ENCODE data around the gene EIF3D.

Gene EIF3D

GRCh38 chr22:36506637-36507517 lies 22.1 kb downstream of the EIF3D start, which contains the start of gene FOXRED2:
TSS of gene FOXRED2 (minus strand) at chr22:36507040. CDS start at chr22:36506422, 618 bp downstream.
- Histone ChIP-seq H3K9me3 (ENCODE audit: insufficient read depth, low read depth, low read length) (no peaks in the 10 kb centered on the region), H3K4me1 (ENCODE audit: insufficient read depth, low read length, poor library complexity, severe bottlenecking) (peaks cover 23% of the 10 kb centered on the region), H3F3A (ENCODE audit: low read depth) (peaks cover 7% of the 10 kb centered on the region; the same call in 1 of the 2 replicates), H3K79me2 (ENCODE audit: insufficient read depth, low read length) (peaks cover 30% of the 10 kb centered on the region), H3K9me2 (replicated peaks; ENCODE audit: low read depth, low read length) (no peaks in the 10 kb centered on the region), H3K27me3 (ENCODE audit: insufficient read depth, low read length, poor library complexity, severe bottlenecking) (no peaks in the 10 kb centered on the region), H4K20me1 (ENCODE audit: insufficient read depth, low read length, poor library complexity, severe bottlenecking) (peaks cover 7% of the 10 kb centered on the region), H3K4me2 (ENCODE audit: low read depth, low read length, poor library complexity, severe bottlenecking) (peak within 1 kb of the TSS; percentile 85), H3K9ac (ENCODE audit: low read depth, low read length, poor library complexity, severe bottlenecking) (peak within 1 kb of the TSS; percentile 80), H3K4me3 (ENCODE audit: low read length, poor library complexity, severe bottlenecking) (peak within 1 kb of the TSS; percentile 78), H2AFZ (ENCODE audit: low read length) (peak within 1 kb of the TSS; percentile 86), H3K36me3 (ENCODE audit: insufficient read depth, low read length) (peaks cover 14% of the 10 kb centered on the region; the same call in 1 of the 2 replicates)
- TF ChIP-seq CTCF (conservative IDR thresholded peaks at IDR 0.05; ENCODE audit: low read length) (no peak), EZH2phosphoT487 (IDR thresholded peaks at IDR 0.05; ENCODE audit: borderline replicate concordance) (no peak)

DNA sequence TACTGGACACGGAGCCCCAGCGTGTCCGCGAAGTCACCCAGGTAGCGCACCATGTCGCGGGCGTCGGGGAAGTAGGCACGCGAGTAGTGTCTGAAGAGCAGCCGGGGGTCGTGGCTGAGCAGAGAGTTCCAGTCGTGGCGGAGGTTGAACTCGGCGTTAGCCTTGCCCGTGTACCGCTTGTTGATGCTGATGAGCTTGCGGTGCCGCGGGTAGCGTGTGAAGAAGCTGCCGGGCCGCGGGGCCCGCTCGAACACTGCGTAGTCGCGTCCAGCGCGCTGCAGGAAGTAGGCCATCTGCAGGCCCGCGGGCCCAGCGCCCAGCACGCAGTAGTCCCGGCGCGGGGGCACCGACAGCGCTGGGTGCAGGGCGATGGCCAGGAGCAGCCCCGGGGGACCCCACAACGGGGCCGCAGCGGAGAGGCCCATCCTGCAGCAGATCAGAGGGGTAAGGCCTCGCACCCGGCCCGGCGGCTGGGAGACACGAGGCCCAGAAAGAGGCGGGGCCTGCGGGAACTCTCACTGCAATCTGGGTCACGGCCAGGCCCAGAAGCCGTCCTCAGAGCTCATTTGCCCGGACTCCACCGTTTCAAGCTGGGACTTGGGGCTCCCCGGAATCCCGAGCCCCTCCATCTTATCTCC lies 22.8 kb downstream of the EIF3D start:
- Histone ChIP-seq H2AFZ (ENCODE audit: low read length) (peak overlapping the region; percentile 86), H3K4me1 (ENCODE audit: insufficient read depth, low read length, poor library complexity, severe bottlenecking) (peaks cover 23% of the 10 kb centered on the region), H3K4me2 (ENCODE audit: low read depth, low read length, poor library complexity, severe bottlenecking) (peak overlapping the region; percentile 85), H3K9me2 (replicated peaks; ENCODE audit: low read depth, low read length) (no peaks in the 10 kb centered on the region), H3K4me3 (ENCODE audit: low read length, poor library complexity, severe bottlenecking) (peak overlapping the region; percentile 78), H3K9ac (ENCODE audit: low read depth, low read length, poor library complexity, severe bottlenecking) (peak overlapping the region; percentile 80), H3K27me3 (ENCODE audit: insufficient read depth, low read length, poor library complexity, severe bottlenecking) (no peaks in the 10 kb centered on the region), H3K79me2 (ENCODE audit: insufficient read depth, low read length) (peaks cover 30% of the 10 kb centered on the region), H3K9me3 (ENCODE audit: insufficient read depth, low read depth, low read length) (no peaks in the 10 kb centered on the region), H3K36me3 (ENCODE audit: insufficient read depth, low read length) (peaks cover 8% of the 10 kb centered on the region; the same call in 1 of the 2 replicates), H3F3A (ENCODE audit: low read depth) (peaks cover 3% of the 10 kb centered on the region; the same call in 1 of the 2 replicates), H4K20me1 (ENCODE audit: insufficient read depth, low read length, poor library complexity, severe bottlenecking) (peaks cover 7% of the 10 kb centered on the region)
- TF ChIP-seq EZH2phosphoT487 (IDR thresholded peaks at IDR 0.05; ENCODE audit: borderline replicate concordance) (no peak), CTCF (conservative IDR thresholded peaks at IDR 0.05; ENCODE audit: low read length) (no peak)

DNA sequence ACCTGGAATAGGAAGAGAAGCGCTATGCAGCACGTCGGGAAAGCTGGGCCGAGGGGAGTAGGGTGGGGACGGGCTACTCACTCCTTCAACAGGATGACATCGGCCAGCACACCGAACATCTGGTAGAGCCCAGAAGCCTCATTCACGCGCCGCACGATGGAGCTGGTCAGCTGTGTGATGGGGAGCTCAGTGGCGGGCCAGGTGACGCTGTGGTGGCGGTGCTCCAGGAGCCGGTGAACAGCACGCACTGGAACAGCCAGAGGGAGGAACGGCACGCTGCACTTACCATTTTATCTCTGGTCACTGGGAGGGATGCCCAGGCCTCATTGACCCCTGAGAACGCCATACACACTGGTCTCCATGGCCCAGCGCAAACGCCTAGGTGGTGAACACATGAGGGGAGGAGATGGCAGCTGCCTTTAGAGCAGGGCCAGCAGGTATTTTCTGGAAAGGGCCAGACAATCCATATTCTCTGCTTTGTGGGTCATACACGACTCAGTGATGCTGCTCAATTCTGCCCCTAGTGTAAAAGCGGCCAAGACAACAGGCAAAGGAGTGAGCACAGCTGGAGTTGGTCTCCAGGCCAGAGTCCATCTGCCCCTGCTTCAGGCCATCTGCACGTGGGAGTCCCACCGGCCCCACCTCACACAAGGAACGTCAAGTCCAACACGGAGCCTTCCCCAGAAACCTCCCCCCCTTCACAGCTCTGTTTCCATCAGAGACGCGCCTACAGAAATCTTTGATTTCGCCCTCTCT lies 30.9 kb downstream of the EIF3D start:
- Histone ChIP-seq H3K79me2 (ENCODE audit: insufficient read depth, low read length) (no peaks in the 10 kb centered on the region), H4K20me1 (ENCODE audit: insufficient read depth, low read length, poor library complexity, severe bottlenecking) (no peaks in the 10 kb centered on the region), H3K4me2 (ENCODE audit: low read depth, low read length, poor library complexity, severe bottlenecking) (no peak overlapping the region), H3K4me1 (ENCODE audit: insufficient read depth, low read length, poor library complexity, severe bottlenecking) (no peaks in the 10 kb centered on the region), H3K27me3 (ENCODE audit: insufficient read depth, low read length, poor library complexity, severe bottlenecking) (no peaks in the 10 kb centered on the region), H2AFZ (ENCODE audit: low read length) (no peak overlapping the region), H3K9me3 (ENCODE audit: insufficient read depth, low read depth, low read length) (no peaks in the 10 kb centered on the region), H3K9me2 (replicated peaks; ENCODE audit: low read depth, low read length) (no peaks in the 10 kb centered on the region), H3F3A (ENCODE audit: low read depth) (no peaks in the 10 kb centered on the region), H3K4me3 (ENCODE audit: low read length, poor library complexity, severe bottlenecking) (no peak overlapping the region), H3K9ac (ENCODE audit: low read depth, low read length, poor library complexity, severe bottlenecking) (no peak overlapping the region), H3K36me3 (ENCODE audit: insufficient read depth, low read length) (peaks cover 21% of the 10 kb centered on the region; the same call in 1 of the 2 replicates)
- 0 out of 2 replicates have a peak, but pooled peaks have one; percentile 9 for TF ChIP-seq CTCF (conservative IDR thresholded peaks at IDR 0.05; ENCODE audit: low read length)
- no peak for TF ChIP-seq EZH2phosphoT487 (IDR thresholded peaks at IDR 0.05; ENCODE audit: borderline replicate concordance)

Measured in Loucy (cell line).